IMR-90 (cell line): ENCODE measurements around the gene SLC38A1. TPM values are rescaled to one million over a fixed set of nuclear protein-coding genes. Genes with fewer than 3 reads are reported as not detected.

Source experiments
- ATAC-seq: fragments of 200-7000 bp; cut with Tn5 transposase; 2 replicates; pipeline ENCODE4 v1.9.1; 2020; ENCODE audit warnings: low read depth, mild to moderate bottlenecking, moderate library complexity
- BruUV-seq: library from RNA; stranded (reverse); fragments of 400-500 nt; replicated peaks from 2 replicates; lab custom pipeline; 2021; lab: Mats Ljungman, UMichigan
- CTCF ChIA-PET: fragments of 300-600 bp; formaldehyde crosslinking; extraction: SDS; loops from one replicate; lab custom pipeline; 2021; ENCODE audit warnings: antibody characterized with exemption; lab: Yijun Ruan, JAX
- POLR2A ChIA-PET: fragments of 300-600 bp; sonication (Branson Sonifier 250); formaldehyde crosslinking; loops from one replicate; lab custom pipeline; 2022; ENCODE audit warnings: antibody characterized with exemption; ENCODE audit not compliant: unreplicated experiment; lab: Charles Lee
- DNase-seq: peaks from one replicate; pipeline ENCODE4 v3.0.0; 2013
- H2AFZ ChIP-seq: replicated peaks from 2 replicates; pipeline ENCODE3; 2013; ENCODE audit warnings: low read length, mild to moderate bottlenecking; ENCODE audit not compliant: poor library complexity
- H2AK5ac ChIP-seq: 2 replicates; pipeline ENCODE4 v1.6.1; 2013; ENCODE audit warnings: low read depth, low read length, inconsistent platforms
- H2AK9ac ChIP-seq: replicated peaks from 2 replicates; pipeline ENCODE3; 2013; ENCODE audit warnings: mild to moderate bottlenecking, low read depth, low read length, moderate library complexity; ENCODE audit not compliant: poor library complexity
- H2BK120ac ChIP-seq: 2 replicates; pipeline ENCODE4 v1.6.1; 2013; ENCODE audit warnings: low read depth, low read length, inconsistent platforms
- H2BK15ac ChIP-seq: 3 replicates; pipeline ENCODE4 v1.6.1; 2013; ENCODE audit warnings: low read depth, low read length, inconsistent platforms
- H2BK20ac ChIP-seq: 2 replicates; pipeline ENCODE4 v1.6.1; 2013; ENCODE audit warnings: low read depth, mild to moderate bottlenecking, inconsistent platforms, low read length, moderate library complexity
- H2BK5ac ChIP-seq: 2 replicates; pipeline ENCODE4 v1.6.1; 2013; ENCODE audit warnings: mild to moderate bottlenecking, low read depth, low read length, inconsistent platforms; ENCODE audit not compliant: poor library complexity, severe bottlenecking
- H3K14ac ChIP-seq: replicated peaks from 2 replicates; pipeline ENCODE4 v1.6.1; 2013; ENCODE audit warnings: low read depth, low read length, inconsistent platforms
- H3K18ac ChIP-seq: 2 replicates; pipeline ENCODE4 v1.6.1; 2013; ENCODE audit warnings: low read depth, low read length, control low read depth
- H3K23ac ChIP-seq: 2 replicates; pipeline ENCODE4 v1.6.1; 2013; ENCODE audit warnings: low read depth, low read length, inconsistent platforms
- H3K27ac ChIP-seq: 2 replicates; pipeline ENCODE4 v1.5.1; 2013; ENCODE audit warnings: mild to moderate bottlenecking, control low read depth, low read length; ENCODE audit not compliant: insufficient read depth
- H3K27me3 ChIP-seq: 2 replicates; pipeline ENCODE4 v1.6.1; 2013; ENCODE audit warnings: low read length; ENCODE audit not compliant: control insufficient read depth, insufficient read depth
- H3K36me3 ChIP-seq: 2 replicates; pipeline ENCODE4 v1.6.1; 2013; ENCODE audit warnings: low read length, mixed read lengths; ENCODE audit not compliant: control insufficient read depth, insufficient read depth
- H3K4ac ChIP-seq: 2 replicates; pipeline ENCODE4 v1.6.1; 2013; ENCODE audit warnings: low read depth, low read length, inconsistent platforms
- H3K4me1 ChIP-seq: 2 replicates; pipeline ENCODE4 v1.6.1; 2013; ENCODE audit warnings: low read length, mixed read lengths; ENCODE audit not compliant: control insufficient read depth, insufficient read depth
- H3K4me2 ChIP-seq: 2 replicates; pipeline ENCODE4 v1.6.1; 2013; ENCODE audit warnings: low read depth, mild to moderate bottlenecking, control low read depth, low read length, moderate library complexity
- H3K4me3 ChIP-seq: 2 replicates; pipeline ENCODE4 v1.5.1; 2013; ENCODE audit warnings: low read depth, mild to moderate bottlenecking, control low read depth, low read length, moderate library complexity; ENCODE audit not compliant: insufficient read depth
- H3K56ac ChIP-seq: 2 replicates; pipeline ENCODE4 v1.6.1; 2013; ENCODE audit warnings: low read length, inconsistent platforms; ENCODE audit not compliant: insufficient read depth; ENCODE audit errors: extremely low read depth
- H3K79me1 ChIP-seq, 2 experiments: 2 replicates each; pipeline ENCODE4 v1.6.1; 2013; ENCODE audit warnings: low read length in 2 of 2, inconsistent platforms in 1 of 2, low read depth in 1 of 2
- H3K9ac ChIP-seq: 2 replicates; pipeline ENCODE4 v1.6.1; 2013; ENCODE audit warnings: low read depth, low read length, control low read depth
- H3K9me1 ChIP-seq: 2 replicates; pipeline ENCODE4 v1.6.1; 2013; ENCODE audit warnings: low read length, inconsistent platforms; ENCODE audit not compliant: insufficient read depth
- H3K9me3 ChIP-seq: 2 replicates; pipeline ENCODE4 v1.6.1; 2013; ENCODE audit warnings: low read length; ENCODE audit not compliant: control insufficient read depth, insufficient read depth
- H4K20me1 ChIP-seq: 2 replicates; pipeline ENCODE4 v1.6.1; 2013; ENCODE audit warnings: low read length, inconsistent platforms; ENCODE audit not compliant: insufficient read depth
- H4K5ac ChIP-seq: 2 replicates; pipeline ENCODE4 v1.6.1; 2013; ENCODE audit warnings: mild to moderate bottlenecking, low read depth, low read length, control low read depth
- H4K8ac ChIP-seq, 2 experiments: 2 replicates each; pipeline ENCODE4 v1.6.1; 2013; ENCODE audit warnings: low read depth in 2 of 2, low read length in 2 of 2, control low read depth in 1 of 2, inconsistent platforms in 1 of 2
- H4K91ac ChIP-seq: 2 replicates; pipeline ENCODE4 v1.6.1; 2013; ENCODE audit warnings: low read depth, low read length, inconsistent platforms; ENCODE audit not compliant: insufficient read depth
- CEBPB ChIP-seq: IDR thresholded peaks from 2 replicates; pipeline ENCODE4 v1.6.1; 2012; ENCODE audit warnings: low read depth, low read length, improper control_type of control experiment
- MAFK ChIP-seq: IDR thresholded peaks from 2 replicates; pipeline ENCODE4 v1.6.1; 2012; ENCODE audit warnings: low read depth, low read length, improper control_type of control experiment
- RAD21 ChIP-seq: IDR thresholded peaks from 2 replicates; pipeline ENCODE4 v1.6.1; 2012; ENCODE audit warnings: low read length, improper control_type of control experiment
- WGBS, 2 experiments: methylation state at CpG; one replicate each; pipeline versions ENCODE4 v1.1.5 to v1.1.7; 2013; ENCODE audit warnings: missing lambda C conversion rate in 2 of 2; ENCODE audit not compliant: insufficient read length in 1 of 2; ENCODE audit errors: extremely low coverage in 2 of 2; 5-methylcytosine and 5-hydroxymethylcytosine counted together
- dilution Hi-C: fragments of 300-500 bp; cut with HindIII; formaldehyde crosslinking; loops from one replicate; pipeline ENCODE4 v1.14.3; 2018; ENCODE audit warnings: low sequenced_read_pairs; ENCODE audit not compliant: unreplicated experiment
- in situ Hi-C: fragments of 300-500 bp; cut with MboI; formaldehyde crosslinking; loops from 3 replicates; pipeline ENCODE4 v1.14.3; 2019; ENCODE audit warnings: low sequenced_read_pairs, inconsistent platforms, mixed read lengths
- intact Hi-C: fragments of 100-400 bp; cut with micrococcal nuclease; formaldehyde crosslinking; loops from 2 replicates; pipeline ENCODE4 v1.10.0; 2022
- polyA plus RNA-seq, 3 experiments: library from polyadenylated mRNA; depleted of rRNA; stranded (reverse); fragments of >200 nt; gene quantifications; 2 replicates each; pipeline ENCODE4 v1.2.3, GENCODE V29; 2012; ENCODE audit warnings: low replicate concordance in 1 of 3
- total RNA-seq: library from RNA; depleted of rRNA; stranded (reverse); fragments of >200 nt; gene quantifications from 2 replicates; pipeline ENCODE4 v1.2.3, GENCODE V29; 2012

The SLC38A1 gene
- total and polyA plus RNA-seq, 2 of the 4 experiments (the other 2 are of a cell fraction): 22.8 to 61.5 TPM

DNA sequence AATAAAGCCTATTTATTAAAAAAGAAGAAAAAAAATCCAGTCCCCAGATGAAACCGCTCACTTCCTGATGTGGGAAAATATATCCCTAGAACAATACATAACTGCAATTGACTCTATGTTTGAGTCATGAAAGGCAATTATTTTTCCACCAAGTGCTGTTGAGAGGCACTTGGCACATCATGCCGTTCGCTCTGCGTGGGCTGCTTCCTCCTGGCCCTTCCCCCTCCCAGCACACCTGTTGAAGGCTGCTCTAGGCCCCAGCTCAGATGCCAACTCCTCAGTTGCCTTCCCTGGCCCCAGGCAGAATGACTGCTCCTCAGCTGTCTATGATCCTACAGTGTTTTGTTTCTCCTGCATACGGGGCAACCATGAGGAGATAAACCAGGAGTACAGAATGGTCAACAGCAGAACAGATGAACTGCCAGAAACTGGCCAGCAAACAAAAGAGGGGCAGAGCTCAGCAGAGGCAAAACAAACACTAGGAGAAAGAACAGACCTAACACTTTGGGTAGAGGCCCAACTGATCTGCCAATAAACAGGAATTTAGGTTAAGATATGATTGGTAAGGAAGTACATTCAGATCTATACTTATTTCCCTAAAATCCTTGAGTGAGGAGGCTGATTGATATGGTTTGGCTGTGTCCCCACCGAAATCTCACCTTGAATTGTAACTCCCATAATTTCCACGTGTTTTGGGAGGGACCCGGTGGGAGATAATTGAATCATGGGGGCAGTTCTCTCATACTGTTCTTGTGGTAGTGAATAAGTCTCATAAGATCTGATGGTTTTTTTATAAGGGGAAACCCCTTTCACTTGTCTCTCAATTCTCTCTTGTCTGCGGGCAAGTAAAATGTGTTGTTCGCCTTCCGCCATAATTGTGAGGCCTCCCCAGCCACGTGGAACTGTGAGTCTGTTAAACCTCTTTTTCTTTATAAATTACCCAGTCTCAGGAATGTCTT is 58.6 kb downstream of the SLC38A1 start:
- H3K4me1 ChIP-seq: peaks cover 8% of the 10 kb centered on the region
- 80% methylated on average over 1 of the region's 12 CpGs; no CpG with 5 or more reads in 1 of the 2 experiments for whole genome bisulfite sequencing, 2 experiments
- H4K20me1 ChIP-seq: peaks cover 21% of the 10 kb centered on the region
- H2BK15ac ChIP-seq: no peak overlapping the region
- CTCF ChIA-PET: no interaction called here
- no peaks in the 10 kb centered on the region for H3K9me3 ChIP-seq
- H3K18ac ChIP-seq: no peak overlapping the region
- intact Hi-C loops (loop anchor here (2.0 kb wide), 1 partner anchor 57 kb away; no protein-coding TSS in a partner anchor), in situ Hi-C loops (no loop called here), dilution Hi-C loops (no loop called here)
- H3K4me3 ChIP-seq: no peak overlapping the region
- H3K56ac ChIP-seq: no peak overlapping the region
- no peak overlapping the region for H2AK9ac ChIP-seq
- no peaks in the 10 kb centered on the region for H3K27me3 ChIP-seq
- H2AFZ ChIP-seq: no peak overlapping the region
- no peak overlapping the region for H2BK5ac ChIP-seq
- POLR2A ChIA-PET: no interaction called here
- no peak overlapping the region for H3K27ac ChIP-seq
- no peak overlapping the region for H3K9ac ChIP-seq
- no peak overlapping the region for H2AK5ac ChIP-seq
- no peak overlapping the region for H3K14ac ChIP-seq
- BruUV-seq: no TSS peak
- no peak overlapping the region for H4K91ac ChIP-seq
- peaks cover 11% of the 10 kb centered on the region for H3K9me1 ChIP-seq
- H3K4ac ChIP-seq: no peak overlapping the region
- ATAC-seq (no peak), DNase-seq (no peak)
- TF ChIP-seq CEBPB: no peak
- no peak for TF ChIP-seq MAFK
- TF ChIP-seq RAD21: no peak
- no peak overlapping the region for H3K23ac ChIP-seq
- peaks cover 51 to 59% of the 10 kb centered on the region in 2 experiments for H3K79me1 ChIP-seq
- H3K36me3 ChIP-seq: peaks cover 15% of the 10 kb centered on the region
- no peak overlapping the region for H3K4me2 ChIP-seq
- H4K5ac ChIP-seq: no peak overlapping the region
- no peak overlapping the region for H2BK120ac ChIP-seq
- no peak overlapping the region for H4K8ac ChIP-seq
- no peak overlapping the region for H2BK20ac ChIP-seq
